ENCODE data around the gene PTBP3.

GRCh38 chr9:112218908-112219307 is 114.5 kb downstream of the PTBP3 start:
- no peak for TF ChIP-seq CTCF (IDR thresholded peaks at IDR 0.05)
- no peak for TF ChIP-seq POLR2A (IDR thresholded peaks at IDR 0.05)
